Gastroesophageal sphincter (tissue), 3 donors: ENCODE measurements around the gene GSTA3.

Experiments
- CTCF ChIP-seq, 4 experiments: fragments of 200-600 bp in 2 of 4; fragments of 450-650 bp in 2 of 4; sonication (generic) in 1 of 4; IDR thresholded peaks; one replicate each; pipeline ENCODE4 v1.5.1; 2017 to 2019; ENCODE audit warnings: antibody characterized with exemption in 4 of 4, mild to moderate bottlenecking in 2 of 4, moderate library complexity in 2 of 4
- POLR2A ChIP-seq, 2 donors: fragments of 450-650 bp; IDR thresholded peaks; one replicate each; pipeline ENCODE4 v1.6.1; 2017; ENCODE audit warnings: antibody characterized with exemption in 2 of 2, mild to moderate bottlenecking in 2 of 2, moderate library complexity in 1 of 2

GRCh38 chr6:52909131-52909530 is 367 bp downstream of the GSTA3 start:
- TF ChIP-seq CTCF (IDR thresholded peaks at IDR 0.05): no peak
- no peak for TF ChIP-seq POLR2A (IDR thresholded peaks at IDR 0.05)
